Colonic mucosa (tissue), 4 donors: ENCODE results near the gene PDZD2. TPM values are rescaled to one million over a fixed set of nuclear protein-coding genes. Genes with fewer than 3 reads are reported as not detected.
"Not testable (repeated sequence)": the region's sequence is repeated elsewhere in the genome, so short reads cannot be mapped to it uniquely, and the experiment has no call there.

Experiments
- DNase-seq: peaks from one replicate; pipeline ENCODE4 v3.0.0-alpha.2; 2020
- H3K27ac ChIP-seq: fragments of 200-600 bp; one replicate; pipeline ENCODE4 v1.8.0; 2021
- H3K27me3 ChIP-seq: fragments of 200-600 bp; one replicate; pipeline ENCODE4 v1.8.0; 2021
- H3K36me3 ChIP-seq: fragments of 200-600 bp; one replicate; pipeline ENCODE4 v1.8.0; 2021
- H3K4me1 ChIP-seq: fragments of 200-600 bp; one replicate; pipeline ENCODE4 v1.8.0; 2021; ENCODE audit warnings: mild to moderate bottlenecking
- H3K4me3 ChIP-seq: fragments of 200-600 bp; one replicate; pipeline ENCODE4 v1.8.0; 2021
- H3K9ac ChIP-seq, 2 donors: one replicate each; pipeline ENCODE4 v1.7.0; 2013; ENCODE audit warnings: control low read depth in 2 of 2, low read depth in 2 of 2, low read length in 2 of 2
- H3K9me3 ChIP-seq: fragments of 200-600 bp; one replicate; pipeline ENCODE4 v1.8.0; 2021
- intact Hi-C: fragments of 100-400 bp; cut with DNase I; formaldehyde crosslinking; loops from one replicate; pipeline ENCODE4 v1.14.1; 2022
- total RNA-seq, 2 donors: library from RNA; stranded (reverse); fragmentation: NEBNext Ultra II Directional in 1 of 2; extraction: Animal tissue kit (Norgen Biotek cat#: 25700) in 1 of 2; gene quantifications; one replicate each; pipeline ENCODE4 v1.2.1, GENCODE V29; 2021
- TF ChIP-seq, protein P1 (sequence below): fragments of 200-600 bp; IDR thresholded peaks from one replicate; pipeline ENCODE4 v1.8.0; 2022; ENCODE audit warnings: antibody characterized with exemption, mild to moderate bottlenecking
- donor health status: healthy.
- donor health status: DM: no; HTN: no; CAD: no.
- donor health status: DM: no; HTN: no; CAD: no.

Gene PDZD2
- total RNA-seq: 1 to 10 TPM; 1.8 to 2.3 TPM

DNA sequence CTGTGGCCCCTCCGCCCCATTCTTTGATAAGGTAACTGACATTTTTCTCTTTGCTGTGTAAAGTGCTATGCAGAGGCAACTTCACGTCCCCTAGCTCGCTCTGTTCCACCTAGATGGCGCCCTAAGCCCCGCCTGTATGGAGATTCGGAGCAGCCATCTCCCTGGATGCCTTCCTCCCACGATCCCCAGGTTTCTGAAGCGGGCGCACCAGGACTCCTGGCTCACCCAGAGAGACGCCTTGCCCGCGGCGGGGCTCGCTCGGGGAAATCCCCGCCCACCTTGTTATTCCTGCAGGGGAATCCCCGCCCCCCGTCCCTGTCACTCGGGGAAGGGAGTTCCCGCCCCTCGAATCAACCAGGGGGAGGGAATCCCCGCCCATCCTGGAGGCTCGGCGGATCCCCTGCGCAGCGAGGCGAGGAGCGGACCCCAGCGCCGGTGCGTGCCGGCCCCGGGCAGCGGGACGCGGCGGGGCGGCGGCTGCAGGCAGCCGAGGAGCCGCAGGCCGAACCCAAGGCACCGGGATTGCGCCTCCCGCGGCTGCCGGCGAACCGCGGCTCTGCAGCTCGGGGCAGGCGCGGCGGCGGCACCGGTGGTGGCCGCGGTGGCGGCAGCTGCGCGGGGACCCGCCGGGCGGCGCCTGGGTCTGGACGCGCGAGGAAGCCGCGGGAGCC lies at the start of gene PDZD2:
TSS of gene PDZD2 (plus strand) at position 384 of the 671 bp plus-strand sequence.
- Histone ChIP-seq H3K27ac (no peak within 1 kb of the TSS), H3K36me3 (no peaks in the 10 kb centered on the region), H3K9me3 (no peaks in the 10 kb centered on the region), H3K4me3 (peak within 1 kb of the TSS; percentile 65), H3K9ac (peak within 1 kb of the TSS; percentile 12 to 13), H3K27me3 (peaks cover 13% of the 10 kb centered on the region), H3K4me1 (peaks cover 6% of the 10 kb centered on the region)
- TF ChIP-seq, protein P1, sequence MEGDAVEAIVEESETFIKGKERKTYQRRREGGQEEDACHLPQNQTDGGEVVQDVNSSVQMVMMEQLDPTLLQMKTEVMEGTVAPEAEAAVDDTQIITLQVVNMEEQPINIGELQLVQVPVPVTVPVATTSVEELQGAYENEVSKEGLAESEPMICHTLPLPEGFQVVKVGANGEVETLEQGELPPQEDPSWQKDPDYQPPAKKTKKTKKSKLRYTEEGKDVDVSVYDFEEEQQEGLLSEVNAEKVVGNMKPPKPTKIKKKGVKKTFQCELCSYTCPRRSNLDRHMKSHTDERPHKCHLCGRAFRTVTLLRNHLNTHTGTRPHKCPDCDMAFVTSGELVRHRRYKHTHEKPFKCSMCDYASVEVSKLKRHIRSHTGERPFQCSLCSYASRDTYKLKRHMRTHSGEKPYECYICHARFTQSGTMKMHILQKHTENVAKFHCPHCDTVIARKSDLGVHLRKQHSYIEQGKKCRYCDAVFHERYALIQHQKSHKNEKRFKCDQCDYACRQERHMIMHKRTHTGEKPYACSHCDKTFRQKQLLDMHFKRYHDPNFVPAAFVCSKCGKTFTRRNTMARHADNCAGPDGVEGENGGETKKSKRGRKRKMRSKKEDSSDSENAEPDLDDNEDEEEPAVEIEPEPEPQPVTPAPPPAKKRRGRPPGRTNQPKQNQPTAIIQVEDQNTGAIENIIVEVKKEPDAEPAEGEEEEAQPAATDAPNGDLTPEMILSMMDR: no peak
- intact Hi-C loops: no loop called here
- peak; percentile 67 for DNase-seq

DNA sequence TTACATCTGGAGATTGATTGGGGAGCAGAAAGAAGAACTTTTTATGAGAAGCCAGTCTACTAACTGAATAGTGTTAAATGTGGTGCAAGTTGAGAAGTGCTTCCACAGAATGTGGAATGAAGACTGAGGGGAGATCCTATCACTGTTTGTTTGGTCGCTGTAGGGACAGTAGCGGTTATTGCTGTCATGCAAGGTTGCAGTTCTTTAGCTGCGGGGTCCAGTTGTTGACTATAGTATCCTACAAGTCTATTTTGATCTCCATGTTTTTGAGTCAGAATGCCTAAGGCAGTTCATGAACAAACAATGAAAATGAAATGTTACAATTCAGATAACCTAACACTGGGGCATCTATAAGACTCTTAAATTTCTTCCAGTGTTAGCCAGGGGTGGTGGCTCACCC lies 45.3 kb upstream of the PDZD2 start:
- Histone ChIP-seq H3K9ac (no peak overlapping the region), H3K27ac (no peak overlapping the region), H3K4me1 (no peaks in the 10 kb centered on the region), H3K36me3 (no peaks in the 10 kb centered on the region), H3K4me3 (no peak overlapping the region), H3K9me3 (no peaks in the 10 kb centered on the region), H3K27me3 (no peaks in the 10 kb centered on the region)
- no peak for DNase-seq
- intact Hi-C loops: no loop called here
- TF ChIP-seq, protein P1: no peak

DNA sequence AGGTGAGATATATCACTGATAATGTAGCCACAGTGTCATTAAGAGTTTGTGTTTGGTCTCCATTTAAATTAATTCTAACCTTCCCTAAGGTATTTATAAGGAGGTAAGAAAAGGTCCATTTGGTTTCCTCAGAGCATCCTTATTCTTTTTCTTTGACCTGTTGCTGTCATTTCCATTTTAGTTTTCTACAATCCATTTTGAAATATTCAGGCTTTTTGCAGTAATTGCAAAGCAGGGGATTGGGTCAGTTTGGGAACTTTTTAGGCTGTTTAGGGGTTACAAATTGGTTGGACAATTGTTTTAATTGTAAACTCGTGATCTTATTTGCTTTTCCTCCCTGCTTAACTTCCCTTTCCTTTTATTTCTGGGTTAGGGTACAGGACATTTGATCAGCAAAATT lies 42.6 kb upstream of the PDZD2 start:
- Histone ChIP-seq H3K9ac (no peak overlapping the region), H3K36me3 (no peaks in the 10 kb centered on the region), H3K27me3 (no peaks in the 10 kb centered on the region), H3K9me3 (no peaks in the 10 kb centered on the region), H3K27ac (no peak overlapping the region), H3K4me1 (no peaks in the 10 kb centered on the region), H3K4me3 (no peak overlapping the region)
- no peak for DNase-seq
- TF ChIP-seq, protein P1: no peak
- intact Hi-C loops: no loop called here

DNA sequence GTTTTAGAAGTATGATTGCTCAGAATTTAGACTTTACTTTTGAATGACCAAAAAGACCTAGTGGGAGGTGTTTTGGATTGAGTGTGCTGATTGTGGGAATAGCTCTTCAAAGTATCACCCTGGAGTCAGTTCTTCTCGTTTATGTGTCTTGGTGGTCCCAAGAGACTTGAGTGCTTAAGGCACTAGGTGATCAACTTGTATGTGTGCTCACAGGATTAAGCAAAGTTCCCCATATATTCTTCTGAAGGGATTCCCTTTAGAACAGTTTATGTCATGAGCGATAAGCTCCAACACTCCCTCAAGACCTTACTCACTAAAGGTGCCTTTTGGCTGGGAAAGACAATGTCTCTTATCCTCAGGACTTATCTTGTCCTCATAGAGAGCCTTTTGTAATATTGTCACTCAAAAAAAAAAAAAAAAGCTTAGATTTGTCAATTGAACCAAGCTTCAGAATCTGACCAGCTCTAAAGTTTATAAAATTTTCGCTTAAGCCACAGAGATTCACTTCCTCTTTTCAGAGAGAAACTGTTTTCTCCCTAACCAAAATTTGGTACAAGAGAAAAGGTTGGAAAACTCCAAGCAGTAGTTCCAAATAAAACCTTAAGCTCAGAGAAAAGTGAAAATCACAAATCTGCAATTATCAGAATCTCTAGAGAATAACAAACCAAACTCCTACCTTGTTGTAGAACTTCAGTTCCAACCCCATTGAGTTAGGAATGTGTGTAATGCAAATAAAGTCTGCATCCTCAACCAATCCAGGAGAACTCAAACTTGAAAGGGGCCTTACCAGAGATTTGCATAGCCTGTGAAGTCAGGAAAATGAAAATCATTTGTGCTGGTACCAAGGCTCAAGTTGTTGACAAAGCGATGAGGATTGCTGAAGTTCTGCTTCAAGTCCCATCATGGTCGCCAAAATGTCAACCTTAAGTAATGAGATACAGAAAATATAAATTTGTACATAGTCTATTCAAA lies 40.0 kb upstream of the PDZD2 start:
- DNase-seq: no peak
- no peaks in the 10 kb centered on the region for H3K9me3 ChIP-seq
- H3K4me3 ChIP-seq: no peak overlapping the region
- no peak overlapping the region for H3K9ac ChIP-seq
- no peaks in the 10 kb centered on the region for H3K27me3 ChIP-seq
- H3K36me3 ChIP-seq: no peaks in the 10 kb centered on the region
- H3K27ac ChIP-seq: no peak overlapping the region
- intact Hi-C loops: no loop called here
- TF ChIP-seq, protein P1: no peak
- no peaks in the 10 kb centered on the region for H3K4me1 ChIP-seq

DNA sequence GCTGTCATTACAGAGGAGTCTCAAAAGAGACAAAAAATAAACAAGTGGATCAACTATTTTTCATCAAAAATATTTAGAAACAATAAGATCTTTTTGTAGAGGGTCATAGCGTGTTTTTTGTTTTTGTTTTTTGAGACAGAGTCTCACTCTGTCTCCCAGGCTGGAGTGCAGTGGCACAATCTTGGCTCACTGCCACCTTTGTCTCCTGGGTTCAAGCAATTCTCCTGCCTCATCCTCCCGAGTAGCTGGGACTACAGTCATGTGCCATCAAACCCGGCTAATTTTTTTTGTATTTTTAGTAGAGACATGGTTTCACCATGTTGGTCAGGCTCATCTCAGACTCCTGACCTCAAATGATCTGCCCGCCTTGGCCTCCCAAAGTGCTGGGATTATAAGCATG lies 36.6 kb upstream of the PDZD2 start:
- H3K9ac ChIP-seq, DNase-seq, H3K9me3 ChIP-seq, H3K4me1 ChIP-seq, H3K4me3 ChIP-seq, H3K36me3 ChIP-seq, H3K27me3 ChIP-seq, intact Hi-C loops, H3K27ac ChIP-seq: not testable (repeated sequence)
